Measurements from ENCODE around the gene RALGDS. TPM values are rescaled to one million over a fixed set of nuclear protein-coding genes. Genes with fewer than 3 reads are reported as not detected.

RALGDS gene
- total and polyA plus RNA-seq, 11 donors = 17.8 to 70.1 (median 25.8) TPM

DNA sequence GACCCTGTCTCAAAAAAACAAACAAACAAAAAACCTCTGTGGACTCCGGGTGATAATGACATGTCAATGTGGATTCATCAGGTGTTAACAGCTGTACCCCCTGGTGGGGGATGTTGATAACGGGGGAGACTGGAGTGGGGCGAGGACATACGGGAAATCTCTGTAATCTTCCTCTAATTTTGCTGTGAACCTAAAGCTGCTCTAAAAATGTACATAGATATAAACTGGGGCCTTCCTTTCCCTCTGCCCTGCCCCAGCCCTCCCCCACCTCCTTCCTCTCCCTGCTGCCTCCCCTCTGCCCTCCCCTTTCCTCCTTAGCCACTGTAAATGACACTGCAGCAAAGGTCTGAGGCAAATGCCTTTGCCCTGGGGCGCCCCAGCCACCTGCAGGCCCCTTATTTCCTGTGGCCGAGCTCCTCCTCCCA, 60.6 kb downstream of the RALGDS start:
- intact Hi-C loops (cut with DNase I) = no loop called here
- no peak for DNase-seq
- peaks cover 0 to 35% (median 17%) of the 10 kb centered on the region in 12 donors for H3K4me1 ChIP-seq
- H3K9me3 ChIP-seq = no peaks in the 10 kb centered on the region
- H3K4me3 ChIP-seq = no peak overlapping the region
- WGBS, 4 donors = 41 to 51% (median 42%) methylated on average over 6 of the region's 6 CpGs
- peaks cover 0 to 31% (median 22%) of the 10 kb centered on the region in 9 donors for H3K36me3 ChIP-seq
- H3K27ac ChIP-seq = peak overlapping the region in 4 of 12 donors; percentile 14 to 74 (median 35)
- no peaks in the 10 kb centered on the region for H3K27me3 ChIP-seq
- TF ChIP-seq, protein P1, sequence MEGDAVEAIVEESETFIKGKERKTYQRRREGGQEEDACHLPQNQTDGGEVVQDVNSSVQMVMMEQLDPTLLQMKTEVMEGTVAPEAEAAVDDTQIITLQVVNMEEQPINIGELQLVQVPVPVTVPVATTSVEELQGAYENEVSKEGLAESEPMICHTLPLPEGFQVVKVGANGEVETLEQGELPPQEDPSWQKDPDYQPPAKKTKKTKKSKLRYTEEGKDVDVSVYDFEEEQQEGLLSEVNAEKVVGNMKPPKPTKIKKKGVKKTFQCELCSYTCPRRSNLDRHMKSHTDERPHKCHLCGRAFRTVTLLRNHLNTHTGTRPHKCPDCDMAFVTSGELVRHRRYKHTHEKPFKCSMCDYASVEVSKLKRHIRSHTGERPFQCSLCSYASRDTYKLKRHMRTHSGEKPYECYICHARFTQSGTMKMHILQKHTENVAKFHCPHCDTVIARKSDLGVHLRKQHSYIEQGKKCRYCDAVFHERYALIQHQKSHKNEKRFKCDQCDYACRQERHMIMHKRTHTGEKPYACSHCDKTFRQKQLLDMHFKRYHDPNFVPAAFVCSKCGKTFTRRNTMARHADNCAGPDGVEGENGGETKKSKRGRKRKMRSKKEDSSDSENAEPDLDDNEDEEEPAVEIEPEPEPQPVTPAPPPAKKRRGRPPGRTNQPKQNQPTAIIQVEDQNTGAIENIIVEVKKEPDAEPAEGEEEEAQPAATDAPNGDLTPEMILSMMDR (IDR thresholded peaks at IDR 0.05) = no peak
- TF ChIP-seq POLR2A (IDR thresholded peaks at IDR 0.05) = no peak
- peak in 1 of 4 donors; percentile 8 for ATAC-seq

DNA sequence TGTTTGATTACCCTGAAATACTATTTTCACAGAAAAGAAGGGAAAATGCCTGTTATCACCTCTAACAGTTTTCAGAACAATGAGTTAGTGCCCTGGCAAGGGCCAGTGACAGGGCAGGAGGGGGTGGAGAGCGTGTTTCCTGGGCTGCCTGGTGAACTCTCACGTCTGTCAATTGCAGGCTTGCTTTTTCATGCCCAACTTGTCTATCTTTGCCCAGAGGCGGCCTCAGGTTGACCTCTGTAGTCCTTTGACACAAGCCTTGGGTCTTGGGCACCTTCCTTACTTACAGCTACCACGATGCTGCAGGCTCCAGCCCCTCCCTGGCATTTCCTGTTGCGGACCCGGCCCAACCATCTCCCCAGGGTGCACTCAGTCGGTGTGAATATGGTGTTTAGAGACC, 61.4 kb downstream of the RALGDS start:
- Histone ChIP-seq H3K27ac (peak overlapping the region in 4 of 12 donors; percentile 18 to 74 (median 22)), H3K27me3 (no peaks in the 10 kb centered on the region), H3K4me1 (peaks cover 0 to 42% (median 20%) of the 10 kb centered on the region in 12 donors), H3K9me3 (no peaks in the 10 kb centered on the region), H3K4me3 (no peak overlapping the region), H3K36me3 (peaks cover 0 to 39% (median 30%) of the 10 kb centered on the region in 9 donors)
- intact Hi-C loops (cut with DNase I) = no loop called here
- 27 to 53% (median 39%) methylated on average over 7 of the region's 7 CpGs for WGBS, 4 donors
- ATAC-seq (no peak), DNase-seq (no peak)
- no peak for TF ChIP-seq POLR2A (IDR thresholded peaks at IDR 0.05)
- TF ChIP-seq, protein P1 (IDR thresholded peaks at IDR 0.05) = no peak

DNA sequence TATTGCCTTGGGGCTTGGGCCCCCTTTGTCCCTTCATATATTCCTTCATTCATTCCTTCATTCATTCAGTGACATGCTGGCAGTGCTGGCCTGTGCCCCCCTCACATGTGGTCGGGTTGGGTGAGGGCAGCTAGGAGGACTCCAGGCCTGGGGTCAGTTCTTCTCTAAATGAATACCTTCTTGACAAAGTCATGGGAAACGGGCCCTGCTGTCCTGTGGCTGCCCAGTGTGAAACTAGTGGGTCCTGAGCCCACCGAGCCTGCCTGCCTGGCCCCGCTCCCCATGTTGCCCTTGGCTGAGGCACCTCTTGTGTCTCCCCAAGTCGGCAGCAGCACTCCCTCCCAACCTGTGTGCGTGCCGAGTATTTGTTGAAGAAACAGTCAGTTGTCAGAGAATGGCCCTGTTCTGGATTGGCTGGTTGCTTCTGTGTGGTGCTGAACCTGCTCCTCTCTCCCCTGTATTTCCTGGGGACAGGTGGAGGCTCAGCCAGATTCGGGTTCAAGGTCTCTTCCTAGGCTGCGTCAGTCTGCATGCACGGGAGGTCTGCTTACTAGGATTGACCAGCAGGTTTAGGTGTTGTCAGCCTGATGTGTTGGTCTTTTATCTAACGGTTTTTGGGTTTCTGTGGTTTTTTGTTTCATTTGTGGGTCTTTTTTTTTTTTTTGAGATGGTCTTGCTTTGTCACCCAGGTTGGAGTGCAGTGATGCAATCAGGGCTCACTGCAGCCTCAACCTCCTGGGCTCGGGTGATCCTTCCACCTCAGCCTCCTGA, 62.3 kb downstream of the RALGDS start:
- Histone ChIP-seq H3K4me3 (no peak overlapping the region), H3K27me3 (no peaks in the 10 kb centered on the region), H3K36me3 (peaks cover 0 to 48% (median 39%) of the 10 kb centered on the region in 9 donors), H3K9me3 (no peaks in the 10 kb centered on the region), H3K4me1 (peaks cover 0 to 50% (median 24%) of the 10 kb centered on the region in 12 donors), H3K27ac (no peak overlapping the region)
- ATAC-seq (no peak), DNase-seq (no peak)
- TF ChIP-seq, protein P1 (IDR thresholded peaks at IDR 0.05) = no peak
- TF ChIP-seq POLR2A (IDR thresholded peaks at IDR 0.05) = no peak
- 80 to 88% (median 86%) methylated on average over 9 to 12 of the region's 12 CpGs for WGBS, 4 donors
- intact Hi-C loops (cut with DNase I) = no loop called here

DNA sequence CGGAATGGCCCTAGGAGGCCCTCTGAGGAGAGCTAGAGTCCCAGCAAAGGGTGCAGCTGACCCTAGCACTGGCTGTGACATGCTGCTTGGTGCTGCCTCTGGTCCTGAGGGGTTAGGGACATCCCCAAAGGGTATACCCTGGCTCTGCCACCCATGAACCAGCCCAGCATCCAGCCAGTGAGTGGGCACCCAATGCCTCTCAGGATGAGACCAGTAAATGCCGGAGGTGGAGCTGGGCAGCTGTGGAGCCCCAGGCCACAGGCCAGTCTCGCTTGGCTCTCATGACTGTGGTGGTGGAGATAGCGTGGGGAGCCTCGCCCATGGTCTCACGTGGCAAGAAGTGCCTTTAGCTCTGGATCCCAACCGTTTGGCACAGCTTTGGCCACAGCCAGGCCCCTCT, 63.0 kb downstream of the RALGDS start:
- TF ChIP-seq, protein P1 (IDR thresholded peaks at IDR 0.05) = no peak
- no peak for TF ChIP-seq POLR2A (IDR thresholded peaks at IDR 0.05)
- Histone ChIP-seq H3K27me3 (no peaks in the 10 kb centered on the region), H3K36me3 (peaks cover 0 to 54% (median 46%) of the 10 kb centered on the region in 9 donors), H3K9me3 (no peaks in the 10 kb centered on the region), H3K4me3 (no peak overlapping the region), H3K4me1 (peaks cover 0 to 54% (median 24%) of the 10 kb centered on the region in 12 donors), H3K27ac (peak overlapping the region in 2 of 12 donors; percentile 26 to 38)
- no peak for DNase-seq
- WGBS, 4 donors = 67 to 73% (median 69%) methylated on average over 6 to 7 of the region's 7 CpGs
- intact Hi-C loops (cut with DNase I) = no loop called here
- ATAC-seq = no peak
